ENCODE results near the gene ASS1.

The ASS1 gene

DNA sequence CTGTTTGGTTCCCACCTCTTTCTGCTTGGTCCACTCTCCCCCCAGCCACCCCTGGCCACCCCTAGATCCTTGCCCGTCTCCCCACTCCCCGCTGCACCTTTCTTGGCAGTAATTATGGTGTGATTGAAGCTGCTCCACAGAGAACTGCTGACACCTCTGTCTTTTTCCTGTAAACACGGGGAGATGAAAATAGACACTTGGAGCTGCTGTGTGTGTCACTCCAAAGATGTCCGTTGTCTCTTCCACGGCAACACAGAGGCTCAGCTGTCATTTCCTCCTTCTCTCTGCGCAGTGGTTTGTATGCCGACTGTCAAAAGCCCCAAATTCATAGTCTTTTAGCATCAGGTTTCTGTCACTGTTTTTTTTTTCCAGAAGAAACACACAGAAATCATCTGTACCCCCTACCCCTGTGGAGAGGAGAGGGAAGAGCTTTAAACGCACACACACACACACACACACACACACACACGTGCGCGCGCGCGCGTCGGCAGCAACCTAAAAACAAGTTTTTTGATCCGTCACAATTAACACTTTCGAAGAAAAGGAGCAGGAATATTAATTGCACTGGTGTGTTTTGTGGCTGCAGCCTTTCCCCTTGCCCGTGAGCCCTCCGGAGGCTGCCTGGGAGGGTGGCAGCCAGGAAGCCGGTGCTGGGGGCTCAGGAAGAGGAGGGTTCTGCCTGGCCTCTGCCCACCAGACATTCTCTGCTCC lies 39.8 kb downstream of the ASS1 start:
- peaks cover 2% of the 10 kb centered on the region for H3K79me1 ChIP-seq (replicated peaks; ENCODE audit: low read length, poor library complexity, severe bottlenecking)
- no peak overlapping the region for H2BK120ac ChIP-seq (ENCODE audit: low read depth, low read length)
- no peak overlapping the region for H3K9ac ChIP-seq (ENCODE audit: low read length)
- no peak overlapping the region for H3K23ac ChIP-seq (ENCODE audit: low read length in 2 of 2)
- no peak overlapping the region for H2BK5ac ChIP-seq (ENCODE audit: low read depth, low read length, poor library complexity, severe bottlenecking)
- peaks cover 59 to 88% of the 10 kb centered on the region in 2 experiments for H3K36me3 ChIP-seq (ENCODE audit: control insufficient read depth in 1 of 2, insufficient read depth in 2 of 2, low read depth in 1 of 2, low read length in 2 of 2)
- WGBS, result 92% methylated on average over 18 of the region's 21 CpGs
- H4K91ac ChIP-seq (ENCODE audit: low read length), result no peak overlapping the region
- no peak overlapping the region for H3K4ac ChIP-seq (ENCODE audit: low read depth in 1 of 2, low read length in 2 of 2)
- H4K8ac ChIP-seq (ENCODE audit: low read length), result no peak overlapping the region
- H3K4me3 ChIP-seq (ENCODE audit: insufficient read depth in 1 of 2, low read depth in 1 of 2, low read length in 2 of 2), result no peak overlapping the region
- H3K27ac ChIP-seq (ENCODE audit: low read length, poor library complexity, severe bottlenecking), result no peak overlapping the region
- no peak overlapping the region for H2AK5ac ChIP-seq (ENCODE audit: low read length, severe bottlenecking)
- H2AFZ ChIP-seq (ENCODE audit: low read depth, low read length), result no peak overlapping the region
- no peaks in the 10 kb centered on the region for H3K27me3 ChIP-seq (ENCODE audit: control insufficient read depth in 1 of 2, insufficient read depth in 1 of 2, low read length in 2 of 2)
- no peak overlapping the region for H3K4me2 ChIP-seq (ENCODE audit: low read length, poor library complexity, severe bottlenecking)
- DNase-seq, result no peak
- no peak overlapping the region for H2BK12ac ChIP-seq (ENCODE audit: low read length in 2 of 2)
- H3K18ac ChIP-seq (ENCODE audit: low read depth in 1 of 2, low read length in 2 of 2), result no peak overlapping the region
- no peaks in the 10 kb centered on the region for H3K9me3 ChIP-seq (ENCODE audit: control insufficient read depth, low read length)
- H2BK15ac ChIP-seq (ENCODE audit: low read depth, poor library complexity, severe bottlenecking), result no peak overlapping the region
- no peaks in the 10 kb centered on the region for H3K4me1 ChIP-seq (ENCODE audit: control insufficient read depth, insufficient read depth, low read depth, low read length)
- H3K14ac ChIP-seq (ENCODE audit: low read length in 2 of 2), result no peak overlapping the region

DNA sequence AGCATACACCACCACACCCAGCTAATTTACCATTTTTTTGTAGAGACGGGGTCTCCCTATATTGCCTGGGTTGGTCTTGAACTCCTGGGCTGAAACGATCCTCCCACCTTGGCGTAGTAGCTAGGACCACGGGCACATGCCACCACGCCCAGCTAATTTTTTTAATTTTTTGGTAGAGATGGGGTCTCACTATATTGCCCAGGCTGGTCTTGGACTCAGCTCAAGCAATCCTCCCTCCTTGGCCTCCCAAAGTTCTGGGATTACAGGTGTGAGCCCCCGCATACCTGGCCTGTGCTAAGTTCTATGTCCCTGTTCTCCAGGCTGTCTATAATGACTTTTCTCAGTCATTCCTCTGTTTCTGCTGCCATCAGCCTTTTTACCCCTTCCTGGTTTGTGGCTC lies 41.3 kb downstream of the ASS1 start:
- no peak for DNase-seq
- Histone ChIP-seq H3K4me3 (ENCODE audit: insufficient read depth in 1 of 2, low read depth in 1 of 2, low read length in 2 of 2) (no peak overlapping the region), H3K4me2 (ENCODE audit: low read length, poor library complexity, severe bottlenecking) (no peak overlapping the region), H3K9me3 (ENCODE audit: control insufficient read depth, low read length) (no peaks in the 10 kb centered on the region), H2AK5ac (ENCODE audit: low read length, severe bottlenecking) (no peak overlapping the region), H3K27ac (ENCODE audit: low read length, poor library complexity, severe bottlenecking) (no peak overlapping the region), H3K18ac (ENCODE audit: low read depth in 1 of 2, low read length in 2 of 2) (no peak overlapping the region), H3K14ac (ENCODE audit: low read length in 2 of 2) (no peak overlapping the region), H2AFZ (ENCODE audit: low read depth, low read length) (no peak overlapping the region), H3K4me1 (ENCODE audit: control insufficient read depth, insufficient read depth, low read depth, low read length) (no peaks in the 10 kb centered on the region), H3K79me1 (replicated peaks; ENCODE audit: low read length, poor library complexity, severe bottlenecking) (peaks cover 2% of the 10 kb centered on the region), H3K27me3 (ENCODE audit: control insufficient read depth in 1 of 2, insufficient read depth in 1 of 2, low read length in 2 of 2) (no peaks in the 10 kb centered on the region), H2BK15ac (ENCODE audit: low read depth, poor library complexity, severe bottlenecking) (no peak overlapping the region), H3K4ac (ENCODE audit: low read depth in 1 of 2, low read length in 2 of 2) (no peak overlapping the region), H2BK120ac (ENCODE audit: low read depth, low read length) (no peak overlapping the region), H3K9ac (ENCODE audit: low read length) (no peak overlapping the region), H4K91ac (ENCODE audit: low read length) (no peak overlapping the region), H3K36me3 (ENCODE audit: control insufficient read depth in 1 of 2, insufficient read depth in 2 of 2, low read depth in 1 of 2, low read length in 2 of 2) (peaks cover 55 to 87% of the 10 kb centered on the region in 2 experiments), H2BK12ac (ENCODE audit: low read length in 2 of 2) (no peak overlapping the region), H2BK5ac (ENCODE audit: low read depth, low read length, poor library complexity, severe bottlenecking) (no peak overlapping the region), H3K23ac (ENCODE audit: low read length in 2 of 2) (no peak overlapping the region), H4K8ac (ENCODE audit: low read length) (no peak overlapping the region)
- 96% methylated on average over 5 of the region's 6 CpGs for WGBS

DNA sequence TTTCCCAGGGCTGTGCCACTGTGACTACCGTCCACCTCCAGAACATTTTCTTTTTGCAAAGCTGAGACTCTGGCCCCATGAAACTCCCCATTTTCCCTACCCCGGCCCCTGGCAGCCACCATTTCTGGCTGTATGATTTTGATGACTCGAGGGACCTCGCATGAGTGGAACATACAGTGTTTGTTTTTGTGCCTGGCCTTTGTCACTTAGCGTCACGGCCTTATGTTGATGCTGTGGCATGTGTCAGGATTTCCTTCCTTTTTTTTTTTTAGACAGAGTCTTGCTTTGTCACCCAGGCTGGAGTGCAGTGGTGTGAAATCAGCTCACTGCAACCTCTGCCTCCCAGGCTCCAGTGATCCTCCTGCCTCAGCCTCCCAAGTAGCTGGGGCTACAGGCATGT lies 42.7 kb downstream of the ASS1 start:
- Histone ChIP-seq H3K9ac (ENCODE audit: low read length) (no peak overlapping the region), H2BK5ac (ENCODE audit: low read depth, low read length, poor library complexity, severe bottlenecking) (no peak overlapping the region), H3K4me1 (ENCODE audit: control insufficient read depth, insufficient read depth, low read depth, low read length) (no peaks in the 10 kb centered on the region), H3K4ac (ENCODE audit: low read depth in 1 of 2, low read length in 2 of 2) (no peak overlapping the region), H2AK5ac (ENCODE audit: low read length, severe bottlenecking) (no peak overlapping the region), H4K8ac (ENCODE audit: low read length) (no peak overlapping the region), H4K91ac (ENCODE audit: low read length) (no peak overlapping the region), H2BK120ac (ENCODE audit: low read depth, low read length) (no peak overlapping the region), H3K18ac (ENCODE audit: low read depth in 1 of 2, low read length in 2 of 2) (no peak overlapping the region), H2BK15ac (ENCODE audit: low read depth, poor library complexity, severe bottlenecking) (no peak overlapping the region), H3K27ac (ENCODE audit: low read length, poor library complexity, severe bottlenecking) (no peak overlapping the region), H2BK12ac (ENCODE audit: low read length in 2 of 2) (no peak overlapping the region), H3K79me1 (replicated peaks; ENCODE audit: low read length, poor library complexity, severe bottlenecking) (peaks cover 2% of the 10 kb centered on the region), H3K27me3 (ENCODE audit: control insufficient read depth in 1 of 2, insufficient read depth in 1 of 2, low read length in 2 of 2) (no peaks in the 10 kb centered on the region), H3K23ac (ENCODE audit: low read length in 2 of 2) (no peak overlapping the region), H3K36me3 (ENCODE audit: control insufficient read depth in 1 of 2, insufficient read depth in 2 of 2, low read depth in 1 of 2, low read length in 2 of 2) (peaks cover 62 to 88% of the 10 kb centered on the region in 2 experiments), H2AFZ (ENCODE audit: low read depth, low read length) (no peak overlapping the region), H3K14ac (ENCODE audit: low read length in 2 of 2) (no peak overlapping the region), H3K4me2 (ENCODE audit: low read length, poor library complexity, severe bottlenecking) (no peak overlapping the region), H3K9me3 (ENCODE audit: control insufficient read depth, low read length) (no peaks in the 10 kb centered on the region), H3K4me3 (ENCODE audit: insufficient read depth in 1 of 2, low read depth in 1 of 2, low read length in 2 of 2) (no peak overlapping the region)
- WGBS, result 62% methylated on average over 6 of the region's 6 CpGs
- DNase-seq, result no peak

DNA sequence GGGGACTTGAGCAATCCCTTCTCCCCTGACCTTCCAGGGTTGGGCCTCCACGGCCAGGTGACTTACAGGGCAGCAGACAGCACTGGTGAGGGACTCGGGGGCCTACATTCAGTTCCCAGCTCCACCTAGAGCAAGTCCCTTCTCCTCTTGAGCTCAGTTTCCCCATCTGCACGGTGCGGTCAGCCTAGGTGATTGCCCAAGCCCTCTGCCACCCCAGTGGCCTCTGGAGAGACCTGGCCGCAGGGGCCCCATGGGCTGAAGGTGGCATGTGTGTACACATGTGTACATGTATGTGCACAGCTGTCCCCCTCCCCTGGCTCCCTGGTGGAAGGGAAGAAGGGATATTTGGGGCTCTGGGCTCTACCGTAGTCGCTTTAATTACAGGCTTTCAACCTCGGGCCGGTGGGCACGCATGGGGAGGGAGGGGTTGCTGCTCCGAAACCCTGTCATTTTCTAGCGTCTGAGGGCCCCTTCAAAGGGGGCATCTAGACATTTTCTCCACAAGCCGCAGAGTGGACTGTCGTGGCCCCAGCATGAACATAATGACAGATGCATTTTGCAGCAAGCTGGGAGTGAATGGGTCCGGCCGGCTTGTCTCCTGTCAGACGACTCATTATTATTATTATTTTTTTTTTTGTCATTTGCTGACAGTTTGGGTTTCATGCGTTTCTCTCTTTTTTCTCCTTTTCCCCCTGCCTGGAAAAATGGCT lies 44.0 kb downstream of the ASS1 start:
- H3K27me3 ChIP-seq (ENCODE audit: control insufficient read depth in 1 of 2, insufficient read depth in 1 of 2, low read length in 2 of 2), result no peaks in the 10 kb centered on the region
- no peak for DNase-seq
- H3K9me3 ChIP-seq (ENCODE audit: control insufficient read depth, low read length), result no peaks in the 10 kb centered on the region
- H3K18ac ChIP-seq (ENCODE audit: low read depth in 1 of 2, low read length in 2 of 2), result no peak overlapping the region
- H3K79me1 ChIP-seq (replicated peaks; ENCODE audit: low read length, poor library complexity, severe bottlenecking), result peaks cover 2% of the 10 kb centered on the region
- no peaks in the 10 kb centered on the region for H3K4me1 ChIP-seq (ENCODE audit: control insufficient read depth, insufficient read depth, low read depth, low read length)
- no peak overlapping the region for H3K27ac ChIP-seq (ENCODE audit: low read length, poor library complexity, severe bottlenecking)
- peaks cover 71 to 96% of the 10 kb centered on the region in 2 experiments for H3K36me3 ChIP-seq (ENCODE audit: control insufficient read depth in 1 of 2, insufficient read depth in 2 of 2, low read depth in 1 of 2, low read length in 2 of 2)
- no peak overlapping the region for H2BK5ac ChIP-seq (ENCODE audit: low read depth, low read length, poor library complexity, severe bottlenecking)
- no peak overlapping the region for H2AK5ac ChIP-seq (ENCODE audit: low read length, severe bottlenecking)
- no peak overlapping the region for H2BK12ac ChIP-seq (ENCODE audit: low read length in 2 of 2)
- H3K9ac ChIP-seq (ENCODE audit: low read length), result no peak overlapping the region
- WGBS, result 87% methylated on average over 16 of the region's 18 CpGs
- no peak overlapping the region for H3K4me2 ChIP-seq (ENCODE audit: low read length, poor library complexity, severe bottlenecking)
- H2BK15ac ChIP-seq (ENCODE audit: low read depth, poor library complexity, severe bottlenecking), result no peak overlapping the region
- H3K14ac ChIP-seq (ENCODE audit: low read length in 2 of 2), result no peak overlapping the region
- no peak overlapping the region for H3K4ac ChIP-seq (ENCODE audit: low read depth in 1 of 2, low read length in 2 of 2)
- H4K91ac ChIP-seq (ENCODE audit: low read length), result peak overlapping the region; percentile 2
- no peak overlapping the region for H2BK120ac ChIP-seq (ENCODE audit: low read depth, low read length)
- H2AFZ ChIP-seq (ENCODE audit: low read depth, low read length), result no peak overlapping the region
- H4K8ac ChIP-seq (ENCODE audit: low read length), result no peak overlapping the region
- H3K4me3 ChIP-seq (ENCODE audit: insufficient read depth in 1 of 2, low read depth in 1 of 2, low read length in 2 of 2), result no peak overlapping the region
- no peak overlapping the region for H3K23ac ChIP-seq (ENCODE audit: low read length in 2 of 2)
